ENCODE data around the gene TRAK2.

The TRAK2 gene

GRCh38 chr2:201363857-201364560, 87.2 kb downstream of the TRAK2 start:
- peak; percentile 59 for DNase-seq (ENCODE audit: low read depth, low spot score)

GRCh38 chr2:201362396-201362795, 88.9 kb downstream of the TRAK2 start:
- peak; percentile 17 for DNase-seq (ENCODE audit: low read depth, low spot score)

- no peak for DNase-seq (ENCODE audit: low read depth, low spot score)
Observed at GRCh38 chr2:201361078-201361733, 90.1 kb downstream of the TRAK2 start.

GRCh38 chr2:201360256-201360655, 91.0 kb downstream of the TRAK2 start:
- DNase-seq (ENCODE audit: low read depth, low spot score) = no peak

GRCh38 chr2:201358684-201359083, 92.6 kb downstream of the TRAK2 start:
- peak; percentile 66 for DNase-seq (ENCODE audit: low read depth, low spot score)

- peak; percentile 60 for DNase-seq (ENCODE audit: low read depth, low spot score)
Observed at GRCh38 chr2:201357221-201357620, 94.0 kb downstream of the TRAK2 start, which contains the start of gene FLACC1. FLACC1 (minus strand) TSS chr2:201357345; CDS start chr2:201351404, 5,941 bp downstream.

- DNase-seq (ENCODE audit: low read depth, low spot score) = no peak
Observed at GRCh38 chr2:201353116-201353515, 98.1 kb downstream of the TRAK2 start.

- DNase-seq (ENCODE audit: low read depth, low spot score) = no peak
Observed at GRCh38 chr2:201350879-201351278, 100.4 kb downstream of the TRAK2 start.

GRCh38 chr2:201349601-201350000, 101.7 kb downstream of the TRAK2 start:
- no peak for DNase-seq (ENCODE audit: low read depth, low spot score)

GRCh38 chr2:201348758-201349157, 102.5 kb downstream of the TRAK2 start:
- no peak for DNase-seq (ENCODE audit: low read depth, low spot score)

- no peak for DNase-seq (ENCODE audit: low read depth, low spot score)
Observed at GRCh38 chr2:201347138-201347537, 104.1 kb downstream of the TRAK2 start.

GRCh38 chr2:201345625-201346213, 105.5 kb downstream of the TRAK2 start:
- DNase-seq (ENCODE audit: low read depth, low spot score) = no peak

- no peak for DNase-seq (ENCODE audit: low read depth, low spot score)
Observed at GRCh38 chr2:201344663-201345366, 106.4 kb downstream of the TRAK2 start.

- no peak for DNase-seq (ENCODE audit: low read depth, low spot score)
Observed at GRCh38 chr2:201343559-201343958, 107.7 kb downstream of the TRAK2 start.

- DNase-seq (ENCODE audit: low read depth, low spot score) = no peak
Observed at GRCh38 chr2:201342923-201343322, 108.3 kb downstream of the TRAK2 start.

GRCh38 chr2:201329409-201329808, 121.8 kb downstream of the TRAK2 start:
- DNase-seq (ENCODE audit: low read depth, low spot score) = no peak

GRCh38 chr2:201327678-201328077, 123.6 kb downstream of the TRAK2 start:
- DNase-seq (ENCODE audit: low read depth, low spot score) = no peak
